HUES6 (cell line): Measurements from ENCODE around the gene BMP6.

Source experiments
- H3K27ac ChIP-seq: 2 replicates; pipeline ENCODE4 v1.7.0; 2013; ENCODE audit warnings: low read depth, mild to moderate bottlenecking, low read length, inconsistent platforms
- H3K27me3 ChIP-seq: 2 replicates; pipeline ENCODE4 v1.6.1; 2013; ENCODE audit warnings: low read length; ENCODE audit not compliant: control insufficient read depth, insufficient read depth
- H3K36me3 ChIP-seq: 2 replicates; pipeline ENCODE4 v1.6.1; 2013; ENCODE audit warnings: low read length; ENCODE audit not compliant: control insufficient read depth, insufficient read depth
- H3K4me1 ChIP-seq: 2 replicates; pipeline ENCODE4 v1.6.1; 2013; ENCODE audit warnings: low read length; ENCODE audit not compliant: control insufficient read depth, insufficient read depth
- H3K4me3 ChIP-seq: 2 replicates; pipeline ENCODE4 v1.5.1; 2013; ENCODE audit warnings: low read depth, low read length
- H3K9ac ChIP-seq: one replicate; pipeline ENCODE4 v1.6.1; 2013; ENCODE audit warnings: mild to moderate bottlenecking, low read length
- H3K9me3 ChIP-seq: 2 replicates; pipeline ENCODE4 v1.6.1; 2013; ENCODE audit warnings: low read depth, low read length; ENCODE audit not compliant: control insufficient read depth, insufficient read depth

Gene BMP6

GRCh38 chr6:7906741-7907140 is 180.8 kb downstream of the BMP6 start:
- H3K4me1 ChIP-seq: peaks cover 15% of the 10 kb centered on the region
- no peak overlapping the region for H3K27ac ChIP-seq
- no peak overlapping the region for H3K9ac ChIP-seq
- peaks cover 40% of the 10 kb centered on the region for H3K36me3 ChIP-seq
- no peaks in the 10 kb centered on the region for H3K9me3 ChIP-seq
- H3K27me3 ChIP-seq: peaks cover 10% of the 10 kb centered on the region
- H3K4me3 ChIP-seq: no peak overlapping the region

GRCh38 chr6:7907159-7907558 is 181.3 kb downstream of the BMP6 start:
- Histone ChIP-seq H3K9ac (no peak overlapping the region), H3K27ac (no peak overlapping the region), H3K9me3 (no peaks in the 10 kb centered on the region), H3K27me3 (peaks cover 14% of the 10 kb centered on the region), H3K4me1 (peaks cover 15% of the 10 kb centered on the region), H3K36me3 (peaks cover 36% of the 10 kb centered on the region), H3K4me3 (no peak overlapping the region)

- Histone ChIP-seq H3K4me3 (peak overlapping the region; percentile 96), H3K27ac (0 out of 2 replicates have a peak overlapping the region, but pooled peaks have one; percentile 59), H3K9ac (peak overlapping the region; percentile 83), H3K27me3 (peaks cover 37% of the 10 kb centered on the region), H3K9me3 (no peaks in the 10 kb centered on the region), H3K4me1 (peaks cover 15% of the 10 kb centered on the region), H3K36me3 (peaks cover 12% of the 10 kb centered on the region)
These were observed 183.7 kb downstream of the BMP6 start for GRCh38 chr6:7909323-7910276.

- peak overlapping the region; percentile 75 for H3K9ac ChIP-seq
- H3K36me3 ChIP-seq: peaks cover 5% of the 10 kb centered on the region
- H3K9me3 ChIP-seq: no peaks in the 10 kb centered on the region
- peaks cover 15% of the 10 kb centered on the region for H3K4me1 ChIP-seq
- peak overlapping the region; percentile 96 for H3K4me3 ChIP-seq
- H3K27me3 ChIP-seq: peaks cover 42% of the 10 kb centered on the region
- no peak overlapping the region for H3K27ac ChIP-seq
These were observed 184.4 kb downstream of the BMP6 start for GRCh38 chr6:7910298-7910653.

- H3K27me3 ChIP-seq: peaks cover 42% of the 10 kb centered on the region
- H3K27ac ChIP-seq: 0 out of 2 replicates have a peak within 1 kb of the TSS, but pooled peaks have one; percentile 59
- H3K9me3 ChIP-seq: no peaks in the 10 kb centered on the region
- H3K4me1 ChIP-seq: peaks cover 15% of the 10 kb centered on the region
- peaks cover 5% of the 10 kb centered on the region for H3K36me3 ChIP-seq
- H3K4me3 ChIP-seq: peak within 1 kb of the TSS; percentile 96
- H3K9ac ChIP-seq: peak within 1 kb of the TSS; percentile 83
These were observed 184.9 kb downstream of the BMP6 start, which contains the start of gene TXNDC5 for GRCh38 chr6:7910654-7911344. TXNDC5 (minus strand) TSS chr6:7910788; CDS start chr6:7910776, 12 bp downstream.

- H3K27ac ChIP-seq: no peak overlapping the region
These were observed 185.4 kb downstream of the BMP6 start for GRCh38 chr6:7911345-7911725.

GRCh38 chr6:7912024-7912423 is 186.1 kb downstream of the BMP6 start:
- Histone ChIP-seq H3K4me1 (peaks cover 15% of the 10 kb centered on the region), H3K4me3 (no peak overlapping the region), H3K27ac (no peak overlapping the region)

More at GRCh38 chr6:7911345-7911725, 185.4 kb downstream of the BMP6 start:
- Histone ChIP-seq H3K4me3 (peak overlapping the region; percentile 96), H3K9ac (peak overlapping the region; percentile 79), H3K36me3 (peaks cover 5% of the 10 kb centered on the region), H3K9me3 (no peaks in the 10 kb centered on the region), H3K27me3 (peaks cover 42% of the 10 kb centered on the region), H3K4me1 (peaks cover 15% of the 10 kb centered on the region)

GRCh38 chr6:7912736-7913517 is 187.0 kb downstream of the BMP6 start:
- Histone ChIP-seq H3K27ac (no peak overlapping the region), H3K4me3 (no peak overlapping the region)

More at GRCh38 chr6:7912024-7912423, 186.1 kb downstream of the BMP6 start:
- H3K27me3 ChIP-seq: peaks cover 42% of the 10 kb centered on the region
- H3K9me3 ChIP-seq: no peaks in the 10 kb centered on the region
- no peak overlapping the region for H3K9ac ChIP-seq
- H3K36me3 ChIP-seq: peaks cover 5% of the 10 kb centered on the region

GRCh38 chr6:7914311-7914710 is 188.4 kb downstream of the BMP6 start:
- no peak overlapping the region for H3K4me3 ChIP-seq
- H3K4me1 ChIP-seq: peaks cover 10% of the 10 kb centered on the region
- no peaks in the 10 kb centered on the region for H3K36me3 ChIP-seq
- no peaks in the 10 kb centered on the region for H3K9me3 ChIP-seq
- H3K27ac ChIP-seq: no peak overlapping the region
- H3K27me3 ChIP-seq: peaks cover 42% of the 10 kb centered on the region
- no peak overlapping the region for H3K9ac ChIP-seq

More at GRCh38 chr6:7912736-7913517, 187.0 kb downstream of the BMP6 start:
- H3K36me3 ChIP-seq: no peaks in the 10 kb centered on the region
- H3K27me3 ChIP-seq: peaks cover 42% of the 10 kb centered on the region
- H3K4me1 ChIP-seq: peaks cover 15% of the 10 kb centered on the region
- no peak overlapping the region for H3K9ac ChIP-seq
- no peaks in the 10 kb centered on the region for H3K9me3 ChIP-seq

GRCh38 chr6:7914991-7915789 is 189.3 kb downstream of the BMP6 start:
- Histone ChIP-seq H3K4me3 (no peak overlapping the region), H3K9me3 (no peaks in the 10 kb centered on the region), H3K27me3 (peaks cover 42% of the 10 kb centered on the region), H3K4me1 (peaks cover 6% of the 10 kb centered on the region), H3K9ac (no peak overlapping the region), H3K27ac (no peak overlapping the region), H3K36me3 (no peaks in the 10 kb centered on the region)
